Activated T-cell treated with anti-CD3 and anti-CD28 coated beads, Interleukin-2, amount 50 U/mL, for 4 hours (primary cell): Measurements from ENCODE around the gene LAMC3. TPM values are rescaled to one million over a fixed set of nuclear protein-coding genes. Genes with fewer than 3 reads are reported as not detected.

Experiments used
- ATAC-seq, 2 donors: fragments of 200-7000 bp; cut with Tn5 transposase; one replicate each; pipeline ENCODE4 v1.10.0; 2021
- DNase-seq: peaks from one replicate; pipeline ENCODE4 v3.0.0-alpha.2; 2020
- H3K27me3 Mint-ChIP-seq: one replicate; pipeline ENCODE4 v1.8.0; 2021; ENCODE audit warnings: low read depth, mixed read lengths
- H3K36me3 Mint-ChIP-seq: one replicate; pipeline ENCODE4 v1.8.0; 2022; ENCODE audit warnings: mixed read lengths; ENCODE audit not compliant: insufficient read depth
- H3K4me1 Mint-ChIP-seq: one replicate; pipeline ENCODE4 v1.8.0; 2021; ENCODE audit warnings: low read depth, mixed read lengths
- H3K4me3 Mint-ChIP-seq: one replicate; pipeline ENCODE4 v1.8.0; 2021; ENCODE audit warnings: mild to moderate bottlenecking, moderate library complexity, mixed read lengths
- H3K9me3 Mint-ChIP-seq: one replicate; pipeline ENCODE4 v1.8.0; 2021; ENCODE audit warnings: mixed read lengths
- total RNA-seq, 3 donors: library from RNA; stranded (reverse); gene quantifications; one replicate each; pipeline ENCODE4 v1.2.1, GENCODE V29; 2021

The LAMC3 gene
- total RNA-seq, 3 donors from 2014 or later = 0.05 to 0.71 (median 0.41) TPM

GRCh38 chr9:131085370-131086122 is 76.6 kb downstream of the LAMC3 start:
- H3K4me3 Mint-ChIP-seq = no peak overlapping the region
- H3K4me1 Mint-ChIP-seq = no peaks in the 10 kb centered on the region
- H3K27me3 Mint-ChIP-seq = peaks cover 3% of the 10 kb centered on the region
- no peak for ATAC-seq
- H3K9me3 Mint-ChIP-seq = no peaks in the 10 kb centered on the region
- DNase-seq = no peak
- H3K36me3 Mint-ChIP-seq = no peaks in the 10 kb centered on the region

- Mint-ChIP-seq H3K4me3 (no peak overlapping the region), H3K27me3 (peaks cover 3% of the 10 kb centered on the region), H3K9me3 (no peaks in the 10 kb centered on the region), H3K4me1 (no peaks in the 10 kb centered on the region), H3K36me3 (no peaks in the 10 kb centered on the region)
- ATAC-seq (no peak), DNase-seq (no peak)
These were observed 78.5 kb downstream of the LAMC3 start for GRCh38 chr9:131087354-131087893.

- H3K9me3 Mint-ChIP-seq = no peaks in the 10 kb centered on the region
- H3K36me3 Mint-ChIP-seq = no peaks in the 10 kb centered on the region
- no peak overlapping the region for H3K4me3 Mint-ChIP-seq
- no peak for ATAC-seq
- H3K27me3 Mint-ChIP-seq = peaks cover 13% of the 10 kb centered on the region
- H3K4me1 Mint-ChIP-seq = no peaks in the 10 kb centered on the region
- DNase-seq = no peak
These were observed 81.2 kb downstream of the LAMC3 start for GRCh38 chr9:131090025-131090787.

DNA sequence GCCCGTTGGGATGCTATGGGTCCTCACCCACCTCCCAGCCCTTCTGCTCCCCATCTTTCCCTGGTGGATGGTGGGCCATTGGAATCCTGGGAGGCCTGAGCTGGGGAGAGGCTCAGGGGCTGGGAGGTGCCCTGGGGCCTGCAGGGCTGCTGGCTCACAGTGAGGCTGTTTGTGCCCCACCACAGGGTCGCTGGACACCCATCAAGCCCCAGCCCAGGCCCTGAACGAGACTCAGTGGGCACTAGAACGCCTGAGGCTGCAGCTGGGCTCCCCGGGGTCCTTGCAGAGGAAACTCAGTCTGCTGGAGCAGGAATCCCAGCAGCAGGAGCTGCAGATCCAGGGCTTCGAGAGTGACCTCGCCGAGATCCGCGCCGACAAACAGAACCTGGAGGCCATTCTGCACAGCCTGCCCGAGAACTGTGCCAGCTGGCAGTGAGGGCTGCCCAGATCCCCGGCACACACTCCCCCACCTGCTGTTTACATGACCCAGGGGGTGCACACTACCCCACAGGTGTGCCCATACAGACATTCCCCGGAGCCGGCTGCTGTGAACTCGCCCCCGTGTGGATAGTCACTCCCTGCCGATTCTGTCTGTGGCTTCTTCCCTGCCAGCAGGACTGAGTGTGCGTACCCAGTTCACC is 82.5 kb downstream of the LAMC3 start:
- DNase-seq = no peak
- no peak for ATAC-seq
- H3K4me1 Mint-ChIP-seq = peaks cover 4% of the 10 kb centered on the region
- H3K9me3 Mint-ChIP-seq = no peaks in the 10 kb centered on the region
- no peak overlapping the region for H3K4me3 Mint-ChIP-seq
- H3K36me3 Mint-ChIP-seq = no peaks in the 10 kb centered on the region
- H3K27me3 Mint-ChIP-seq = peaks cover 20% of the 10 kb centered on the region

GRCh38 chr9:131092030-131092429 is 83.1 kb downstream of the LAMC3 start:
- peaks cover 20% of the 10 kb centered on the region for H3K27me3 Mint-ChIP-seq
- DNase-seq (no peak), ATAC-seq (no peak)
- H3K4me3 Mint-ChIP-seq = no peak overlapping the region
- no peaks in the 10 kb centered on the region for H3K9me3 Mint-ChIP-seq
- peaks cover 6% of the 10 kb centered on the region for H3K4me1 Mint-ChIP-seq
- H3K36me3 Mint-ChIP-seq = no peaks in the 10 kb centered on the region

- H3K27me3 Mint-ChIP-seq = peaks cover 26% of the 10 kb centered on the region
These were observed 83.8 kb downstream of the LAMC3 start for GRCh38 chr9:131092548-131093440.

DNA sequence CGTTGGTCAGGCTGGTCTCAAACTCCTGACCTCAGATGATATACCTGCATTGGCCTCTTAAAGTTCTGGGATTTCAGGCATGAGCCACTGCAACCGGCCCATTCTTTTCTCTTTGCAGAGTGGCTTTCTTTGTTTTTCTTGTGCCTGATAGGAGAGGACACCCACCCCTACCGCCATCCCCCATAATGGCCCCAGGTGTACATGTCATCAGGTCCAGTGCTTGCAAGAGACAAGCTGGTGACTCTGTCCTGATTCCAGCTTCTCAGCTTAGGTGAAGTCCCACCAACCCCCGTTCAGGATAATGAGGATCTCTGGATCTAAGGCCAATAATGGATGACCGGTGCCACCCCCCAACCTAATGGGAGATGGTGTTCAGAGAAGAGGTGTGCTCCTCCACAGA is 85.0 kb downstream of the LAMC3 start:
- H3K9me3 Mint-ChIP-seq = no peaks in the 10 kb centered on the region
- peaks cover 31% of the 10 kb centered on the region for H3K27me3 Mint-ChIP-seq
- no peak for DNase-seq
- no peaks in the 10 kb centered on the region for H3K36me3 Mint-ChIP-seq
- H3K4me3 Mint-ChIP-seq = no peak overlapping the region
- peaks cover 11% of the 10 kb centered on the region for H3K4me1 Mint-ChIP-seq
- ATAC-seq = no peak

More at GRCh38 chr9:131092548-131093440, 83.8 kb downstream of the LAMC3 start:
- Mint-ChIP-seq H3K4me3 (no peak overlapping the region), H3K36me3 (no peaks in the 10 kb centered on the region), H3K4me1 (peaks cover 11% of the 10 kb centered on the region), H3K9me3 (no peaks in the 10 kb centered on the region)
- ATAC-seq = no peak
- DNase-seq = no peak

DNA sequence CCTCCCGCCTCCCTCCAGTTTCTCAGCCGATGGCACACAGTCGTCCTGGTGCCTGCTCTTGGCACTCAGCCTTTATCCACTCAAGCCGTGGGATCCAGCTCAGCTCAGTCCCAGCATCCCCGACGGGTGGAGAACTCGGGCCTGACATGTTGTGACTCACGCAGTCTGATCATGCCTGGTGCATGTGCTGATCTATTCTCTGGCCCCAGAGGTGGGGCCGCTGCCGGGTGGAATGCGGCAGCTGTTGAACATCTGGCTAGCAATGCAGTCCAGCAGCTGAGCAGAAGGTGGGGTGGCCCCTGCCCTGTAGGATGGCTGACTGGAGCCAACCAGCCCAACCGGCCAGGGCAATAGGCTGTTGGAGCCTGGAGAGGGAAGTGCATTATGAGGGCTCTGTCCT is 85.6 kb downstream of the LAMC3 start:
- Mint-ChIP-seq H3K27me3 (peaks cover 33% of the 10 kb centered on the region), H3K4me1 (peaks cover 11% of the 10 kb centered on the region), H3K4me3 (no peak overlapping the region), H3K9me3 (no peaks in the 10 kb centered on the region), H3K36me3 (no peaks in the 10 kb centered on the region)
- DNase-seq (no peak), ATAC-seq (no peak)

- ATAC-seq (no peak), DNase-seq (no peak)
- H3K9me3 Mint-ChIP-seq = no peaks in the 10 kb centered on the region
- H3K4me3 Mint-ChIP-seq = peak overlapping the region; percentile 50
- H3K36me3 Mint-ChIP-seq = no peaks in the 10 kb centered on the region
- H3K4me1 Mint-ChIP-seq = peaks cover 11% of the 10 kb centered on the region
- H3K27me3 Mint-ChIP-seq = peaks cover 33% of the 10 kb centered on the region
These were observed 86.8 kb downstream of the LAMC3 start for GRCh38 chr9:131095666-131096268.

DNA sequence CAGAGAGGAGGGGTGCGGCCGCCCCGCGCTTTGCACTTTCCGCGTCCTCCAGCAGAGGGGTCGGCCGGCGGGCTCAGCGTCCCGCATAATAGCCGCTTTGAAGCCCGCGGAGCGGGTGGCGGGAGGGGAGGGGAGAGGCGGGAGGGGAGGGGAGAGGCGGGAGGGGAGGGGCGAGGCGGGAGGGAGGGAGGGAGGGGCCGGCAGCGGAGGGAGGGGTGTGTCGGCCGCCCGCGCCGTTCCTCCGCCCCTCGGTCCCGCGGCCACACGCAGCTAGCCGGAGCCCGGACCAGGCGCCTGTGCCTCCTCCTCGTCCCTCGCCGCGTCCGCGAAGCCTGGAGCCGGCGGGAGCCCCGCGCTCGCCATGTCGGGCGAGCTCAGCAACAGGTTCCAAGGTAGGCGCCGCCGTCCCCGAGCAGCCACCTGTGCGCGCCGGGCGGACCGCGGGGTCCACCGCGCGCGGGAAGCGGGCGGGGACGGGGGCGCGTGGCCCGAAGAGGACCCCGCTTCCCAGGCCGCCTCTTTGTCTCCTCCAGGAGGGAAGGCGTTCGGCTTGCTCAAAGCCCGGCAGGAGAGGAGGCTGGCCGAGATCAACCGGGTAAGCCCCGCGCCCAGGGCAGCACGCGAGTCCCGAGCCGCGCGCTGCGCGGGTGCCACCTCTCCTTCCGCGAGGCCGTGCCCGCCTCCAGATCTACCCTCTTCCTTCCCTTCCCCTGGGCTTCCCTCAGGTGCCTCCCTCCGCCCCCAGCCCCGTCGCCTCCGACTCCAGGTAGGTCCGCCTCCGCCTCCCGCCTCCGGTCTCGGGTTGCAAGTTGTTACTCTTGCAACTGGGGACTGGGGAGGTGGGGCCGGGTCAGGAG is 87.5 kb downstream of the LAMC3 start, which contains the start of gene AIF1L:
TSS of gene AIF1L (plus strand) at position 263 of the 857 bp plus-strand sequence. CDS start at position 362, 99 bp downstream.
- no peaks in the 10 kb centered on the region for H3K9me3 Mint-ChIP-seq
- peak within 1 kb of the TSS; percentile 62 for H3K4me3 Mint-ChIP-seq
- H3K36me3 Mint-ChIP-seq = no peaks in the 10 kb centered on the region
- DNase-seq (peak; percentile 18), ATAC-seq (peak; percentile 61 to 62)
- peaks cover 11% of the 10 kb centered on the region for H3K4me1 Mint-ChIP-seq
- H3K27me3 Mint-ChIP-seq = peaks cover 33% of the 10 kb centered on the region

- H3K4me3 Mint-ChIP-seq = peak overlapping the region; percentile 62
- H3K9me3 Mint-ChIP-seq = no peaks in the 10 kb centered on the region
- H3K27me3 Mint-ChIP-seq = peaks cover 33% of the 10 kb centered on the region
- H3K36me3 Mint-ChIP-seq = no peaks in the 10 kb centered on the region
- peaks cover 11% of the 10 kb centered on the region for H3K4me1 Mint-ChIP-seq
- DNase-seq (no peak), ATAC-seq (no peak)
These were observed 88.4 kb downstream of the LAMC3 start for GRCh38 chr9:131097126-131097947.

DNA sequence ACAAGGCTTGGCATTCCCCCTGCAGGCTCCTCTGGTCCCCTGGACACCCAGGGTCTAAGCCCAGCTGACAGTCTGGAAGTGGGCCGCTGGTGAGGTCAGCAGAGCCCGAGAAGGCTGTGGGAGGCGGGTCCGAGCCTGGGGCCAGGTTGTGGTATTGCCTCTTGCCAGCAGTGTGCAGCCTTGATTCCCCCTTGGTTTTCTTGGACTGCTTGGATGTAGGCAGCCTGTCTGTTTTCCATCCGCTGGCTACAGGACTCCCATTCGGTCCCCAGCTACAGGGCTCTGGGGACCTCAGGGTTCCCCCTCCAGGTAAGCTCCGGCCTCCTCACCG is 88.9 kb downstream of the LAMC3 start:
- ATAC-seq = no peak
- DNase-seq = no peak
- Mint-ChIP-seq H3K9me3 (no peaks in the 10 kb centered on the region), H3K4me3 (no peak overlapping the region), H3K36me3 (no peaks in the 10 kb centered on the region), H3K27me3 (peaks cover 33% of the 10 kb centered on the region), H3K4me1 (peaks cover 11% of the 10 kb centered on the region)
